Endothelial cell of umbilical vein (primary cell): ENCODE data around the gene PSMB7. TPM values are rescaled to one million over a fixed set of nuclear protein-coding genes. Genes with fewer than 3 reads are reported as not detected.

Experiments used
- BruUV-seq: library from RNA; stranded (reverse); fragments of 400-500 nt; replicated peaks from 2 replicates; lab custom pipeline; 2021; lab: Mats Ljungman, UMichigan
- CTCF ChIA-PET: fragments of 300-600, 350-600 bp; sonication (Branson Sonifier 250); formaldehyde crosslinking; loops from one replicate; lab custom pipeline; 2021; ENCODE audit warnings: antibody characterized with exemption, inconsistent platforms; lab: Charles Lee
- POLR2A ChIA-PET: fragments of 300-600, 350-600 bp; sonication (Branson Sonifier 250); formaldehyde crosslinking; loops from one replicate; lab custom pipeline; 2021; ENCODE audit warnings: antibody characterized with exemption, inconsistent platforms; lab: Charles Lee
- DNase-seq: peaks from one replicate; pipeline ENCODE4 v3.0.0-alpha.2; 2011; ENCODE audit warnings: low read depth, low spot score
- FAIRE-seq: peaks from 2 replicates; lab custom pipeline; 2011; peaks lifted over from hg19 to GRCh38; lab: Jason Lieb, UNC
- H2AFZ ChIP-seq: 2 replicates; pipeline ENCODE4 v1.6.0; 2012; ENCODE audit warnings: low read depth, low read length, control low read depth, inconsistent platforms
- H3K27ac ChIP-seq: 2 replicates; pipeline ENCODE4 v1.5.1; 2011; ENCODE audit warnings: low read depth, mild to moderate bottlenecking, control low read depth, low read length, moderate library complexity; ENCODE audit not compliant: insufficient read depth
- H3K27me3 ChIP-seq, 2 experiments: 2 replicates each; pipeline versions ENCODE4 v1.6.0 to v1.6.1; 2011; ENCODE audit warnings: low read length in 2 of 2, mixed read lengths in 1 of 2; ENCODE audit not compliant: control insufficient read depth in 2 of 2, insufficient read depth in 2 of 2
- H3K36me3 ChIP-seq, 2 experiments: 2 replicates in 1 of 2; 3 replicates in 1 of 2; pipeline ENCODE4 v1.5.1; 2011; ENCODE audit warnings: low read length in 2 of 2, mild to moderate bottlenecking in 1 of 2, moderate library complexity in 1 of 2; ENCODE audit not compliant: control insufficient read depth in 2 of 2, insufficient read depth in 2 of 2; ENCODE audit errors: extremely low read depth in 1 of 2
- H3K4me1 ChIP-seq: 3 replicates; pipeline ENCODE4 v1.5.1; 2011; ENCODE audit warnings: mild to moderate bottlenecking, low read length; ENCODE audit not compliant: control insufficient read depth, insufficient read depth; ENCODE audit errors: extremely low read depth
- H3K4me2 ChIP-seq: 2 replicates; pipeline ENCODE4 v1.6.1; 2011; ENCODE audit warnings: low read length, control low read depth, mixed read lengths; ENCODE audit not compliant: insufficient read depth
- H3K4me3 ChIP-seq, 3 experiments: fragments of 200-600 bp in 1 of 3; sonication (generic), shearing (Covaris generic) in 1 of 3; replicated peaks in 1 of 3; 2 replicates each; pipeline ENCODE4 v1.5.1; 2011 to 2016; ENCODE audit warnings: control low read depth in 3 of 3, low read length in 3 of 3, mild to moderate bottlenecking in 2 of 3, inconsistent platforms in 1 of 3, low read depth in 1 of 3, moderate library complexity in 1 of 3; ENCODE audit not compliant: insufficient read depth in 1 of 3
- H3K79me2 ChIP-seq: 2 replicates; pipeline ENCODE4 v1.6.0; 2012; ENCODE audit warnings: low read length, inconsistent platforms; ENCODE audit not compliant: control insufficient read depth, insufficient read depth
- H3K9ac ChIP-seq: replicated peaks from 2 replicates; pipeline ENCODE3; 2011; ENCODE audit warnings: low read length, control low read depth; ENCODE audit not compliant: insufficient read depth; ENCODE audit errors: extremely low read depth
- H3K9me1 ChIP-seq: replicated peaks from 3 replicates; pipeline ENCODE4 v1.6.0; 2011; ENCODE audit warnings: mild to moderate bottlenecking, low read length; ENCODE audit not compliant: control insufficient read depth, insufficient read depth; ENCODE audit errors: extremely low read depth
- H3K9me3 ChIP-seq: replicated peaks from 2 replicates; pipeline ENCODE4 v1.5.1; 2012; ENCODE audit warnings: low read length, inconsistent platforms; ENCODE audit not compliant: control insufficient read depth, insufficient read depth
- H4K20me1 ChIP-seq: replicated peaks from 2 replicates; pipeline ENCODE3; 2011; ENCODE audit warnings: mild to moderate bottlenecking, low read length; ENCODE audit not compliant: control insufficient read depth, insufficient read depth; ENCODE audit errors: extremely low read depth
- EZH2 ChIP-seq: IDR thresholded peaks from 2 replicates; pipeline ENCODE4 v1.6.1; 2012; ENCODE audit warnings: borderline replicate concordance, low read depth, mild to moderate bottlenecking, moderate library complexity, low read length, inconsistent platforms; ENCODE audit not compliant: severe bottlenecking
- FOS ChIP-seq: IDR thresholded peaks from 2 replicates; pipeline ENCODE4 v1.6.1; 2011; ENCODE audit warnings: mild to moderate bottlenecking, low read length, moderate library complexity, borderline replicate concordance; ENCODE audit not compliant: insufficient read depth
- GATA2 ChIP-seq: IDR thresholded peaks from 2 replicates; pipeline ENCODE4 v1.7.0; 2011; ENCODE audit warnings: low read depth, mild to moderate bottlenecking, moderate library complexity, mixed read lengths, low read length; ENCODE audit not compliant: insufficient read length, insufficient read depth
- JUN ChIP-seq: IDR thresholded peaks from 2 replicates; pipeline ENCODE4 v1.6.1; 2011; ENCODE audit warnings: borderline replicate concordance, low read depth; ENCODE audit not compliant: insufficient read length, insufficient read depth
- MAX ChIP-seq: IDR thresholded peaks from 2 replicates; pipeline ENCODE4 v1.6.1; 2011; ENCODE audit not compliant: insufficient read depth, insufficient read length
- MYC ChIP-seq: IDR thresholded peaks from one replicate; pipeline ENCODE4 v1.6.1; 2011; ENCODE audit warnings: mild to moderate bottlenecking, low read depth, low read length
- POLR2A ChIP-seq: IDR thresholded peaks from 2 replicates; pipeline ENCODE4 v1.6.1; 2012; ENCODE audit warnings: low read depth, mild to moderate bottlenecking, control low read depth, low read length
- POLR2AphosphoS5 ChIP-seq: IDR thresholded peaks from 2 replicates; pipeline ENCODE4 v1.6.1; 2012; ENCODE audit warnings: low read depth, mild to moderate bottlenecking, control low read depth, low read length, moderate library complexity; ENCODE audit not compliant: insufficient read depth
- dilution Hi-C: fragments of 300-500 bp; cut with MboI; formaldehyde crosslinking; loops from one replicate; pipeline ENCODE4 v1.15.0; 2019; ENCODE audit warnings: low sequenced_read_pairs; ENCODE audit not compliant: extremely low pct_ligation_motif_present
- intact Hi-C: fragments of 100-400 bp; cut with micrococcal nuclease; formaldehyde crosslinking; loops from one replicate; pipeline ENCODE4 v1.10.0; 2022
- polyA plus RNA-seq, 4 experiments: library from polyadenylated mRNA; depleted of rRNA in 3 of 4; stranded (reverse) in 3 of 4; unstranded in 1 of 4; fragments of >200 nt; gene quantifications; 2 replicates each; pipeline versions ENCODE4 v1.2.1 to v1.2.3, GENCODE V29; 2011 to 2012; ENCODE audit warnings: missing spikeins in 1 of 4
- total RNA-seq: library from RNA; stranded (reverse); gene quantifications from 2 replicates; pipeline ENCODE4 v1.2.3, GENCODE V29; 2021
- TF ChIP-seq, protein P1 (sequence below), 2 donors: IDR thresholded peaks; 1 replicate in 1 of 2; 2 replicates in 1 of 2; pipeline ENCODE4 v1.5.1; 2011; ENCODE audit warnings: low read length in 2 of 2, mild to moderate bottlenecking in 2 of 2, moderate library complexity in 2 of 2, control low read depth in 1 of 2, inconsistent platforms in 1 of 2, low read depth in 1 of 2; ENCODE audit not compliant: insufficient read depth in 1 of 2; ENCODE audit errors: extremely low read depth in 1 of 2

PSMB7 gene
- total and polyA plus RNA-seq, 2 donors (not counting 3 experiments of a cell fraction or from before 2014, with no cell fraction given): 227 to 366 TPM

DNA sequence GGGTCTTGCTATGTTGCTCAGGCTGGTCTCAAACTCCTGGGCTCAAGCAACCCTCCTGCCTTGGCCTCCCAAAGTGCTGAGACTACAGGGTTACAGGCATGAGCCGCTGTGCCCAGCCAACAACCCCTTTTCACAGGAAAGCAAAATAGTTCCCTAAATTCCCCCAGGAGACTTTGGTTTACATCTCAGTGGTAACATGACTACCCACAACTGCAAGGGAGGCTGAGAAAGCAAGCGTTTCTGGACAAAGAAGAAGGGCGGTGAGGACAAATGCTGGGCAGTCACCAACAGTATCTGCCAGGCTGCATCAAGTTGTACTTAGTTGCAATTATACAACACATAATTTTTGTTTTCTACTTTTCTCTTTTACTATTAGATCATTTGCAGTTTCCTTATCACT lies 27.6 kb upstream of the PSMB7 start:
- H3K27me3 ChIP-seq: peaks cover 0 to under 1% of the 10 kb centered on the region in 2 experiments
- DNase-seq: no peak
- TF ChIP-seq POLR2AphosphoS5 (no peak), FOS (no peak), POLR2A (no peak), JUN (no peak), GATA2 (no peak), EZH2 (no peak), MYC (no peak), MAX (no peak)
- TF ChIP-seq, protein P1, sequence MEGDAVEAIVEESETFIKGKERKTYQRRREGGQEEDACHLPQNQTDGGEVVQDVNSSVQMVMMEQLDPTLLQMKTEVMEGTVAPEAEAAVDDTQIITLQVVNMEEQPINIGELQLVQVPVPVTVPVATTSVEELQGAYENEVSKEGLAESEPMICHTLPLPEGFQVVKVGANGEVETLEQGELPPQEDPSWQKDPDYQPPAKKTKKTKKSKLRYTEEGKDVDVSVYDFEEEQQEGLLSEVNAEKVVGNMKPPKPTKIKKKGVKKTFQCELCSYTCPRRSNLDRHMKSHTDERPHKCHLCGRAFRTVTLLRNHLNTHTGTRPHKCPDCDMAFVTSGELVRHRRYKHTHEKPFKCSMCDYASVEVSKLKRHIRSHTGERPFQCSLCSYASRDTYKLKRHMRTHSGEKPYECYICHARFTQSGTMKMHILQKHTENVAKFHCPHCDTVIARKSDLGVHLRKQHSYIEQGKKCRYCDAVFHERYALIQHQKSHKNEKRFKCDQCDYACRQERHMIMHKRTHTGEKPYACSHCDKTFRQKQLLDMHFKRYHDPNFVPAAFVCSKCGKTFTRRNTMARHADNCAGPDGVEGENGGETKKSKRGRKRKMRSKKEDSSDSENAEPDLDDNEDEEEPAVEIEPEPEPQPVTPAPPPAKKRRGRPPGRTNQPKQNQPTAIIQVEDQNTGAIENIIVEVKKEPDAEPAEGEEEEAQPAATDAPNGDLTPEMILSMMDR (IDR thresholded peaks at IDR 0.05; ENCODE audit: extremely low read depth in 1 of 2, insufficient read depth in 1 of 2, low read depth in 1 of 2, low read length in 2 of 2): no peak
- intact Hi-C loops (no loop called here), dilution Hi-C loops (no loop called here)
- CTCF ChIA-PET: interaction anchor here (1.3 kb wide), 1 partner anchor 94 kb away, joined by 4 read pairs; no protein-coding TSS in a partner anchor
- no peaks in the 10 kb centered on the region for H3K4me1 ChIP-seq
- POLR2A ChIA-PET: no interaction called here
- no peak overlapping the region for H3K27ac ChIP-seq
- FAIRE-seq: no peak
- no peak overlapping the region for H3K9ac ChIP-seq
- no peaks in the 10 kb centered on the region for H3K9me3 ChIP-seq
- H3K4me3 ChIP-seq: no peak overlapping the region
- no peaks in the 10 kb centered on the region for H3K79me2 ChIP-seq
- no TSS peak for BruUV-seq
- no peak overlapping the region for H3K4me2 ChIP-seq
- H3K9me1 ChIP-seq: no peaks in the 10 kb centered on the region
- H2AFZ ChIP-seq: no peak overlapping the region
- no peaks in the 10 kb centered on the region for H4K20me1 ChIP-seq
- no peaks in the 10 kb centered on the region for H3K36me3 ChIP-seq
